ENCODE results near the gene PEX5L.
A peak's percentile ranks its signal among the peaks of the same experiment; 100 is the strongest.

PEX5L gene

DNA sequence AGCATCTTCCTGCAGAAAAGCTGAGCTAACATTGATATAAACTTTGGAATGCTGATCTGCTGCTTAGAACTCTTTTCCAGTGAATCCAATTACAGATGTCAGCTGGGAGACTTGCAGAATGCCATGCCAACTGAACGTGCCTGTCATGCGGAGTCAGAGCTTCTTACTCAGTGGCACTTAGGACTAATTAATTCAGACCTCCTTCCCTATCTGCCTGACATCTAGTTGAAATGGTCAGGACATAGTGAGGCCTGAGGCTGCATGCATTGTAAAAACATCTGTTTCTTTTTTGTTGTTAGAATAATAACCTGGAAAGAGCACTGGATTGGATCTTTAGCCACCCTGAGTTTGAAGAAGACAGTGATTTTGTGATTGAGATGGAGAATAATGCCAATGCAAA, 271.3 kb downstream of the PEX5L start:
- TF ChIP-seq POLR2AphosphoS5 (IDR thresholded peaks at IDR 0.05; ENCODE audit: low read depth, low read length) (no peak), POLR2A (IDR thresholded peaks at IDR 0.05; ENCODE audit: low read depth, low read length) (no peak), TAF1 (IDR thresholded peaks at IDR 0.05; ENCODE audit: borderline replicate concordance, low read depth, low read length) (no peak)
- no peak for DNase-seq (ENCODE audit: insufficient read length)
- no peak for FAIRE-seq

DNA sequence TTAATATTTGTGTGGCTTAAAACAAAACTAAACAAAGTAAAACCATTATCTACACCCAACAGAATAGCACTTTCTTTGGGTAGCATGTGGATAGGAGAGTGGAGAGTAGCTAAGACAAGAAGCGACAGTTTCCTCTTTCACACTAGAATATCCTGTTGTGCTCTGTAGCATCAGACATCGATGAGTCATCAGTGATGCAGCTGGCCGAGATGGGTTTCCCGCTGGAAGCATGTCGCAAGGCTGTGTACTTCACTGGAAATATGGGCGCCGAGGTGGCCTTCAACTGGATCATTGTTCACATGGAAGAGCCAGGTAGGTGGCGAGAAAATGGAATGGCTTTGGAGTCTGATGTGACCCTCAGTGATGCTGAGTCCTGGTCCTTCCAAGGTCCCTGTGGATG, 275.8 kb downstream of the PEX5L start:
- TF ChIP-seq TAF1 (IDR thresholded peaks at IDR 0.05; ENCODE audit: borderline replicate concordance, low read depth, low read length): no peak
- TF ChIP-seq POLR2AphosphoS5 (IDR thresholded peaks at IDR 0.05; ENCODE audit: low read depth, low read length): no peak
- no peak for TF ChIP-seq POLR2A (IDR thresholded peaks at IDR 0.05; ENCODE audit: low read depth, low read length)
- no peak for DNase-seq (ENCODE audit: insufficient read length)
- no peak for FAIRE-seq

DNA sequence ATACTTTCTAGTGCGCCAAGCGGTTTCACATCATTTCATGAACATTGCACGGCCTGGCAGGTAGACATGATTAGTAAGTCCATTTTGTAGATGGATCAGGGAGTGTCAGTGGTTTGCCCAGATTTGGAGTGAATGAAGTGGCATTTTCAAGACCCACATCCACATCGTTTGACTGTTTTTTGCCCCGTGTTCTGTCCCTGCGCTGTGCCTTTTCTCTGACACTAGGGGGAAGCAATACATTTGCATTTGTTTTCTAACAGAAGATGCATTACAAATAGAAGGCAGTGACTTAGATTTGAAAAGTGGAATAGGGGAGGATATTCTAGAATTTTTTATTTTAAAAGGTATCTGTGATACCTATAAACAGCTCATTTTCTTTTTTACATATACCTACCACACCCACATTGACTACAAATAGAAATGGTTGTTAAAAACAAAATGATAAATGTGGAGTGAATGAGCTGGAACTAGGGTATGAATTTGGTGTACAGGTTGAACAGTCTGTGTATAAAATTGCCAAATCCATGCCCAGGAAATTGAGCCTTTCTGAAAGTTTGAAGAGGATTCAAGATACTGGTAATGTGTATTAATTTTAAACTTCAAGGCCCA, 285.9 kb downstream of the PEX5L start:
- TF ChIP-seq POLR2A (IDR thresholded peaks at IDR 0.05; ENCODE audit: low read depth, low read length): no peak
- TF ChIP-seq POLR2AphosphoS5 (IDR thresholded peaks at IDR 0.05; ENCODE audit: low read depth, low read length): no peak
- no peak for TF ChIP-seq TAF1 (IDR thresholded peaks at IDR 0.05; ENCODE audit: borderline replicate concordance, low read depth, low read length)
- no peak for FAIRE-seq
- DNase-seq (ENCODE audit: insufficient read length): no peak

- FAIRE-seq: no peak
- DNase-seq (ENCODE audit: insufficient read length): no peak
- TF ChIP-seq TAF1 (IDR thresholded peaks at IDR 0.05; ENCODE audit: borderline replicate concordance, low read depth, low read length): no peak
- no peak for TF ChIP-seq POLR2AphosphoS5 (IDR thresholded peaks at IDR 0.05; ENCODE audit: low read depth, low read length)
- no peak for TF ChIP-seq POLR2A (IDR thresholded peaks at IDR 0.05; ENCODE audit: low read depth, low read length)
Measured at GRCh38 chr3:179745716-179746115, 291.0 kb downstream of the PEX5L start.

- FAIRE-seq (peak; percentile 27), DNase-seq (ENCODE audit: insufficient read length) (no peak)
- TF ChIP-seq POLR2A (IDR thresholded peaks at IDR 0.05; ENCODE audit: low read depth, low read length) (no peak), TAF1 (IDR thresholded peaks at IDR 0.05; ENCODE audit: borderline replicate concordance, low read depth, low read length) (no peak), POLR2AphosphoS5 (IDR thresholded peaks at IDR 0.05; ENCODE audit: low read depth, low read length) (no peak)
Measured at GRCh38 chr3:179745079-179745478, 291.7 kb downstream of the PEX5L start.
